Measurements from ENCODE around the gene ZNF133.

Gene ZNF133

GRCh38 chr20:18364768-18365167 lies 76.4 kb downstream of the ZNF133 start:
- no peak for DNase-seq
